ENCODE data around the gene SPPL3.

DNA sequence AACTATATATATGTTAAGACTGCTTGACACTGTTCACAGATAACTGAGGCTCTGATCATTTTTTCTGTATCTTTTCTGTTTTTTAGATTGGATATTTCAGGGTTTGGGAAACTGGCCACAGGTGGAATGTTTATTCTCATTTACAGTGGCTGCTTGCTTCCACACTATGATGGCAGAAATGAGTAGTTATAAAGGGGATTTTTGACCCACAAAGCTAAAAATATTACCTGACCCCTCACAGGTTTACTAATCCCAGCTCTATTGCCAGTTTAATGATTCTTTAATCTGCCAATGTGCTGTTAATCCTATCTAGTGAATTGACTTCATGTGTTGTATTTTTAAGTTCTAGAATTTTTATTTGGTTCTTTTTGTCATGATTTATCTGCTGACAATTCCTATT is 148.9 kb downstream of the SPPL3 start:
- TF ChIP-seq CTCF (IDR thresholded peaks at IDR 0.05) (no peak), ZFX (IDR thresholded peaks at IDR 0.05; ENCODE audit: borderline replicate concordance) (no peak)

All from 22Rv1 (cell line).